HK-2 (cell line): Measurements from ENCODE around the gene CDCA8.

Experiments used
- DNase-seq: peaks from one replicate; pipeline ENCODE4 v3.0.0-alpha.2; 2018; ENCODE audit not compliant: unreplicated experiment

The CDCA8 gene

GRCh38 chr1:37692078-37692833, at the start of gene CDCA8:
TSS of gene CDCA8 (plus strand) at chr1:37692516. CDS start at chr1:37692691, 175 bp downstream.
- peak; percentile 99 for DNase-seq

GRCh38 chr1:37647281-37647680, 45.0 kb upstream of the CDCA8 start:
- DNase-seq, result no peak

DNA sequence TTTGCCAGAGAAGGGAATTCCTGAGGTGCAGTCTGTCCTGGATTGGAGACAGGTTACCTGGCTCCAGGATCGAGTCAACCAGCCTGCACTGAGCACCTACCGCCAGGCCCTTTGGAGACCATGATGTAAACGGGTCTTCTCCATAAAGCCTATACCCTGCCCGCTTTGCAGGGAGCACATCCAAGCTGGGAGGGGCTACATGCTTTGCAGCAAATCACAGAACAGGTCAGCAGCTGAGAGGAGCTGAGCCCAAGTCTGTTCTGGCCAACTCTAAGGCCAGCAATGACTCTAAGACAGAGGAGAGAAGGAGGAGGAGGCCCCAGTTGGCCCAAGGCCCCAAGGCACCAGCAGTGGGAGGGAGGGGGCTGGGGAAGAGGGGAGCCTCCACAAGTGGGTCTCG, 42.1 kb upstream of the CDCA8 start:
- DNase-seq, result no peak

- no peak for DNase-seq
These were observed 41.6 kb upstream of the CDCA8 start for GRCh38 chr1:37650721-37651120.

DNA sequence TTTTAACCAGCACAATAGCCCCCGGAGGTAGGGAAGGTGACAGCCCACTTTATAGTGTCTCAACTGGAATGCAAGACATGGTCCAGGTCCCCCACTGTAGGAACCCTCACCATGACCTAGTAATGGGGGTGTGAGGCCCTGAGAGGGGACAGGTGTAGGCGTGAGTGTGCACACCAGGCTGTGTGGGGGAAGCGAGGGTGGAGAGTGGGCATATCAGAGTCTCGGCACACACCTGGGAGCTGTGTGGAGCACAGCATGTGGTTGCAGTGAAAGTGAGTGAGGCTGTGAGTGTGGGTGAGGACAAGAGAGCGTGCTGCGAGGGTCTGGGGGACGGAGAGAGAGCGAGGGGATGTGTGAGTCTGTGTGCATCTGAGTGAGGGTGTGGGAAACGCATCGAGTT, 40.5 kb upstream of the CDCA8 start:
- DNase-seq, result no peak

DNA sequence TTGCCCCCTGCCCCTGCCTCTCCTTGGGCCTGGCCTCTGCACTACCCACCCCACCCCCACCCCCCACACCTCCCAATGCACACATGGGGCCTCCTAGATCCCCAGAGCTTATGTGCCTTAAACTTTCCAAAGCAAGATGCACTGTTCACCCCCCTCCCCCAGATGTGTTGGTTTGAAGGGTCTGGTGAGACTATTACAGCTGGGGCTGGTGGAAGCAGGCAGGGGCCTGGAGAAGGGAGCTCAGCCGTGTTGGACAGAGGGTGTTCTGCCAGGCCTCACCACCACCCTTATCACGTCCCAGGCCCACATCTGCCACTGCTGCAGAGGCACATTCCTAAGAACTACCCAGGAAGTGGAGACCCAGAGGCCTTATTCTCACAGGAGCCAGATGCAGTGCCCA, 39.3 kb upstream of the CDCA8 start:
- DNase-seq, result no peak

DNA sequence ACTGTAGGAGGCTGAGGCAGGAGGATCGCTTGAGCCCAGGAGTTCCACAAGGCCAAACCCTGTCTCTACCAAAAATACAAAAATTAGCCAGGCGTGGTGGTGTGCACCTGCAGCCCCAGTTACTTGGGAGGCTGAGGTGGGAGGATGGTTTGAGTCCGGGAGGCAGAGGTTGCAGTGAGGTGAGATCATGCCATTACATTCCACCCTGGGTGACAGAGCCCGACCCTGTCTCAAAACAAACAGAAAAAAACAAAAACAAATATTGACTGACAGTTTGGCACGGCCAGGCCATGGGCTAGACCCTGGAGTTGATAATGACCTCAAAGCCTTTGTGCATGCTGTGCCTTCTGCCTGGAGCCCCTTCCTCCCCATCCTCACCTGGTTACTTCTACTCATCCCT, 38.4 kb upstream of the CDCA8 start:
- DNase-seq, result no peak

GRCh38 chr1:37655274-37655673, 37.0 kb upstream of the CDCA8 start:
- no peak for DNase-seq

GRCh38 chr1:37656026-37656425, 36.3 kb upstream of the CDCA8 start:
- DNase-seq, result no peak

DNA sequence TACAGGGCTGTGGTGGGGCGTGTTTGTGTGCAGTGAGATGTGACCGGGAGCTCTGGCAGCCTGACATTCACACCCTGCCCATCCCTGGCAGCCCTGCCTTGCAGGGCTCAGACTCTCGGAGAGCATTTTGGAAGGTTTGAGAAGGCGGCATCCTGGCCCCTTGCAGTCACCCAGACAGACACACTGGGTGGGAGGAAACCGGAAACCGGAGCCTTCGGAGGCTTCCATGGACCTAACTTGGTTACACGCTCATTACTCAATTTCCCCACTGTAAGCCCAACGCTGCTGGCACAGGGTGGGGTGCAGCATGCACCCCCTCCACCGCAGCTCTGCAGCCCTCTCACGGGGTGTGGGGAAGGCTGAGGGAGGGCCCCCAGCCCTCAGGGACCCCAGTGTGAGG, 35.4 kb upstream of the CDCA8 start:
- no peak for DNase-seq

DNA sequence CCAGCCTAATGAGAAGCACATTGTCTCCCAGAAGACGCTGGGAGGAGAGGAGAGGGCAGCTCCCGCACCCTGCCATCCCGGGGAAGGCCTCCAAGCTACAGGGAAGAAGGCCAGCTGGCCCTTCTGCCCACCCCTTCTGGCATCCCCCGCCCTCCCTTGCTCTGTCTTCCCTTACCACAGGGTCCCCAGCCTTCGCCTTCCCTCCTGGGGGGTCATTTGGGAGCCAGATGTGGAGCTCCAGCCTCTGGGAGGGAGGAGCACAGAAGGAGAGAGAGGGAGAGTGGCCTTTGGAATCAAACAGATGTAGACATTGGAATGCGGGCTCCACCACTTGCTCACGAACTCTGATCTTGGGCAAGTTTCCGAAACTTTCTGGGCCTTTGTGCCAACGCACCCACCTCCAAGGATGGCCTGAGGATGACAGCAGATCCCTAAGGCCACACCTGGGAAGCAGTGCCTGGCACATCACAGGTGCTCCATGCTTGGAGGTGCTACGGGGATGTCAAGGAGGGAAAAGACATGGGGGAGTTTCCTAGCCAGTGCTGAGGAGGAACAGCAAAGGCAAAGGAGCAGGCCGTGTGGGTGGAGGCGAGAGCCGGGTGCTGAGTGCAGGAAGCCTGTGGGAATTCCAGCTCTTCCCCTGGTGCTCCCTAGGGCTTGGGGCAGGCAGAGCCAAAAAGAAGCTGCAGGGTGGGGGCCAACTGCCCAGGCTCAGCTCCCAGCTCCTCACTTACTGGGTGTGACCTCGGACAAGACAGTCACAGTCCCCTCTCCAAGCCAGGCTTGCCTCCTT, 34.5 kb upstream of the CDCA8 start:
- no peak for DNase-seq

- no peak for DNase-seq
These were observed 33.8 kb upstream of the CDCA8 start for GRCh38 chr1:37658486-37658885.

DNA sequence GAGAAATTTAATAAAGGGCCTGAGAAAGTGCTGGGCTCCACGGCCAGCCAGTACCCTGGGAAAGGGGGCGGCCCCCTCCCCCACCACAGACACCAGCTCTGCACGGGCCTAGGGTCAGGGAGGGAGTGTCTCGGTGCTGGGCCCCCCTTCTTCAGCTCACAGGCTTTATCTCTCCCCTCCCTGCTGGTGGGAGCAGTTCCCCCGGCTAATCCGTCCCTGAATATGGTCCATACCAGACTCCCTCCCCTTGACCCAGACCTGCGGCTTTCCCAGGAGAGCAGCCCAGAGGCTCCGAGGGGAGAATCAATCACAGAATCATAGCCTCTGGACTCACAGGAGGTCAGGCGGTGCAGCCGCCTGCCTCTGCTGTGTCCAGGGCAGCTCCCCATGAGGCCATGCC, 31.7 kb upstream of the CDCA8 start:
- DNase-seq, result no peak

- DNase-seq, result no peak
These were observed 30.9 kb upstream of the CDCA8 start for GRCh38 chr1:37661401-37661800.

- no peak for DNase-seq
These were observed 30.1 kb upstream of the CDCA8 start for GRCh38 chr1:37662031-37662755.

- no peak for DNase-seq
These were observed 28.8 kb upstream of the CDCA8 start for GRCh38 chr1:37663426-37664000.

DNA sequence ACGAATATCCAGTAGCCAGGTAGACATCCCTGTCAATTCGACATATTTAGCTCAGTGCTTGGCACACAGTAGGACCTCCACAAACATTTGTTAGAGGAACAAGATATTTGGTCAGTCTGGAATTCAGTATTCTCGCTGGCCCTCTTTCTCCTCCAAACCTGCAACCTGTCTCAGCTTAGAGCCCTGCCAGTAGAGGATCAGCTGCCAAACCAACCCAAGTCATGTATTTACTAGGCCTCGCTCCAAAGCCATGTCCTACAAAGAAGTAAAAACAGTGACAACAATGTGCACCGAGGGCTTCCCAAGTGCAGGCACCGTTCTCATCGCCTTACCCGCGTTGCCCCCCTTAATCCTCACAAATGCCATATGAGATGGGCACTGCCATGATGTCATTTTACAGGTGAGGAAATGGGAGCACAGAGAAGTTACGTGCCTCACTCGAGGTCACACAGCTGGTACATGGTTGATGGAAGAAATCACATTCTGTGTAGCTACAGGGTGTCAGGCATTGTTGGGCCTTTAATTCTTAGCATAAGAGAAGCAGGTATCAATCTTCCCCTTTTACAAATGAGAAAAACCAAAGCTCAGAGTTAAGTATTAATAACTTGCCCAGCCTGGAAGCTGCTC, 26.0 kb upstream of the CDCA8 start:
- no peak for DNase-seq

- no peak for DNase-seq
These were observed 25.2 kb upstream of the CDCA8 start for GRCh38 chr1:37667023-37667671.

DNA sequence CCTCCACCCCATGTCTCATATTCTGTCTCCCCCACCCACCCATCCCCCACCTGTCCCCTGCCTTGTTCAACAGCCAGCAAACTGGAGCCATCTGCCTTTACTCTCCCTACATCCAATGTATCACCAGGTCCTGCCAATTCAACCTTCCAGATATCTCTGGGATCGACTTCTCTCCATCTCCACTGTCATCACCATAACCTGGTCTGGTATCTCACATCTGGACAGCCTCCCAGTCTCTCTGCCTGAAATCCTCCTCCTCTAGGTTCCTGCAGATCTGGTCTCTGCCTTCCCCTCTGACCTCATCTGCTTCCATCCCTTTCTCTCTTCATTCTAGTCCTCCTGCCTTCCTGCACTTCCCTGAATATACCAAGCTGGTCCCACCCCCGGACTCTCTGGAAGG, 22.2 kb upstream of the CDCA8 start:
- no peak for DNase-seq

GRCh38 chr1:37671261-37671660, 21.1 kb upstream of the CDCA8 start:
- DNase-seq, result no peak

DNA sequence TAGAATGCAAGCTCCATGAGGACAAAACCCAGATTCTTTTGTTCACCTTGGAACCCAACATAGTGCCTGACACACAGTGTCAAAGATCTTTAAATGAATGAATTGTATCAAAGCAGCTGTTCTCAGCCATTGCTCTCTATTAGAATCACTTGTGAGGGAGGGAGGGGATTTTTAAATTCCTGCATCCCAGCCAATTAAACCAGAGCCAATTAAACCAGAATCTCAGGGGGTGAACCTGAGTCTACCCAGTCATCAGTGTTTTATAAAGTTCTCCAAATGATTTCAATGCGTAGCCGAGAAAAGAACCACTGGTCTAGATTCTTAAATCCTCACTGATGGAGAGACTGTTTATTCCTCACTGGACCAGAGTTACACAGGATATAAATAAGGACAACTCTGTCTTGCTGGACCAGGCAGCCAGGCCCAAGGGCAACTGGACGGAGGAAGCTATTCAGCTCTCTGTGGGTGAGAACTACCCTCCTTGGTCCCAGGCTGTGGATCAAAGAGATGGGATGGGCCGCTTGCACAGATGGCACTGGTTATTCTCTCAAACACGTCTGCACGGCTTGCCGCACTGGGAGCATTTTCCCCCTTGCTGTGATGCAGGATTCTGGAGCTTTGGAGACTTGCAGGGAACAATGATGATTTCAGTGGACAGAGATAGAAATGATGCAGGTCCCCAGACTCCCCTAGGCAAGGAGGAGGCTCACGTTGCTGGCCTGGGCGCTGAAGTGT, 20.0 kb upstream of the CDCA8 start:
- DNase-seq, result no peak
